Measurements from ENCODE around the gene L1TD1.

DNA sequence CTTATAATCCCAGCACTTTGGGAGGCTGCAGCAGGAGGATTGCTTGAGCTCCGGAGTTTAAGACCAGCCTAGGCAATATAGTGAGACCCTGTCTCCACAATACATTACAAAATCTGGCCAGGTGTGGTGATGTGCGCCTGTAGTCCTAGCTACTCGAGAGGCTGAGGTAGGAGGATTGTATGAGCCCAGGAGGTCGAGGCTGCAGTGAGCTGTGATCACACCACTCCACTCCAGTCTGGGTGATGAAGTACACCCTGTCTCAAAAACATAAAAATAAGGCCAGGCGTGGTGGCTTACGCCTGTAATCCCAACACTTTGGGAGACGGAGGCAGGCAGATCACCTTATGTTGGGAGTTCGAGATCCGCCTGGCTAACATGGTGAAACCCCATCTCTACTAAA lies 27.7 kb downstream of the L1TD1 start:
- no peak for TF ChIP-seq CTCF (IDR thresholded peaks at IDR 0.05 in 4 of 5, conservative IDR thresholded peaks at IDR 0.05 in 1 of 5)
- no peak for TF ChIP-seq POLR2A (IDR thresholded peaks at IDR 0.05)
